GM12874 (cell line): Measurements from ENCODE around the gene PTPRD.

Source experiments
- TF ChIP-seq, protein P1 (sequence below): IDR thresholded peaks from 2 replicates; pipeline ENCODE4 v1.5.1; 2011; ENCODE audit warnings: low read depth, mild to moderate bottlenecking, control low read depth, low read length, moderate library complexity; ENCODE audit not compliant: insufficient read depth

Gene PTPRD

DNA sequence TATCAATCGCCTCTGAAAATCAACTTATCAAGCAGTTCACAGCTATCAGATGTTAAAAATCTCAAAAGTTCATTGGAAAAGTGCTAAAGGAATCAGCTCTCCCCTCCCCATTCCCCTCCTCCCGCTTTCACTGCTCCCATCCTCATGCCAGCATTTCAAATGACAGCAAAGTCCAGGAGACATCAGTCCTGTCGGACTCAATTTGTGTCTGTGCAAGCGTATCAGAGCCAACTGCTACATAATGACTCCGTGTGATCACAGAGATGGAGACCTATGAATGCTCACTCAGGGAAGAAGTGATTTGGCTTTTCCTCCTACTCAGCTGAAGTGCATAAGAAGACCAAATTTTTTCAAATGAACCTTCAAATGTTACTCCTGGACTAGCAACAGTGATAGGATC is 1876.0 kb downstream of the PTPRD start:
- TF ChIP-seq, protein P1, sequence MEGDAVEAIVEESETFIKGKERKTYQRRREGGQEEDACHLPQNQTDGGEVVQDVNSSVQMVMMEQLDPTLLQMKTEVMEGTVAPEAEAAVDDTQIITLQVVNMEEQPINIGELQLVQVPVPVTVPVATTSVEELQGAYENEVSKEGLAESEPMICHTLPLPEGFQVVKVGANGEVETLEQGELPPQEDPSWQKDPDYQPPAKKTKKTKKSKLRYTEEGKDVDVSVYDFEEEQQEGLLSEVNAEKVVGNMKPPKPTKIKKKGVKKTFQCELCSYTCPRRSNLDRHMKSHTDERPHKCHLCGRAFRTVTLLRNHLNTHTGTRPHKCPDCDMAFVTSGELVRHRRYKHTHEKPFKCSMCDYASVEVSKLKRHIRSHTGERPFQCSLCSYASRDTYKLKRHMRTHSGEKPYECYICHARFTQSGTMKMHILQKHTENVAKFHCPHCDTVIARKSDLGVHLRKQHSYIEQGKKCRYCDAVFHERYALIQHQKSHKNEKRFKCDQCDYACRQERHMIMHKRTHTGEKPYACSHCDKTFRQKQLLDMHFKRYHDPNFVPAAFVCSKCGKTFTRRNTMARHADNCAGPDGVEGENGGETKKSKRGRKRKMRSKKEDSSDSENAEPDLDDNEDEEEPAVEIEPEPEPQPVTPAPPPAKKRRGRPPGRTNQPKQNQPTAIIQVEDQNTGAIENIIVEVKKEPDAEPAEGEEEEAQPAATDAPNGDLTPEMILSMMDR: no peak

DNA sequence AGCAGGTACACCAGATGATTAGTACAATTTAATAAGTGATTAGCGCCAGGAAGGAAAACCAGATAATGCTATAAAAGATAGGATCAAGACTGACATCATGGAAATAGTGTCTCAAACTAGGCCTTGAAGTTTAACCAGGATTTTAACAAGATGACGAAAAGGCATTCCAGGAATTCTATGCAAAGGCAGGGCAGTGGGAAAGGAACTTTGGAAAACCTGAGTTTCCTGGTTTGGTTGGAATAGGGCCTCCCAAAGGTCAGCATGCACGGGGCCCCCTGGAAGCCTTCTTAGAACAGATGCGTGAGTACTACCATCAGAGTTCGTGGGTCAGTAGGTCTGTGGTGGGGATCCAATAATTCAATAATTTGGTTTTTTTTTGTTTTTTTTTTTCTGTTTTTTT is 1878.0 kb downstream of the PTPRD start:
- TF ChIP-seq, protein P1: no peak

DNA sequence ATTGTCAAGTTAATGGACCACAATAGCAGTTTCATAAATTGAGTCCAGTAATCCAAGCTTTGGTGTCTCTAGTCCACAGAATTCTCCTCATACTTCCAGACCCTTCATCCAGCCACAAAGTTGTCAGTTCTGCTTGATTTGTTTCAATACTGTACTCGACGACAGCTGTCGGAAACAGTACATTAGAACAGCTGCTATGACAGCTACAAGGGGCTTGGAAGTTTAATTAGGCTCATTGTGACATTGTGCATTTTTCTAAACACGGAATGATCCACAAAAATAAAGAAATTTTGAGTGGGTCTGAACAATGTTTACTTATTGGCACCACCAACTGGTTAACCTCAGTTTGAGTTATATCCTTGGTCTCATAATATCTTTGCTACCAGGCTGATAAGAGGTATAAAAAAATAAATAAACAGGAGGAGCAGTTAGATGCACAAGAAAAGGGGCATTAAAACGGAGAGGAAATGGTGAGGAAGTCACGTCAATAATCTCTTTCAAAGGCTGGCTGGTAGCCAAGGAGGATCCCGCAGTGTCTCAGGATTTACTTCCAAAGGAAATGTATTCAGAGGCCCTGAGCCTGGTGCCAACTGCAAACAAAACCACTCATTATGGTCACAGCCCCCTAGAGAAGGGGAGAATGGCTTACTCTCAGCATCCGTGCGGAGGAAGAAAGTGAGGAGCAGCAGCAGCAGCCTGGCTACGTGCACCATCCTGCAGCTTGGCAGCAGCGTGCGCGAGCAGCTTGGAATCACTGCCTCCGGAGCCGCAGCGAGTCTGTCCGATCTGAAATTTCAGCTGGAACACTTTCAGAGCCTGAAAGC is 1879.5 kb downstream of the PTPRD start:
- TF ChIP-seq, protein P1: no peak

DNA sequence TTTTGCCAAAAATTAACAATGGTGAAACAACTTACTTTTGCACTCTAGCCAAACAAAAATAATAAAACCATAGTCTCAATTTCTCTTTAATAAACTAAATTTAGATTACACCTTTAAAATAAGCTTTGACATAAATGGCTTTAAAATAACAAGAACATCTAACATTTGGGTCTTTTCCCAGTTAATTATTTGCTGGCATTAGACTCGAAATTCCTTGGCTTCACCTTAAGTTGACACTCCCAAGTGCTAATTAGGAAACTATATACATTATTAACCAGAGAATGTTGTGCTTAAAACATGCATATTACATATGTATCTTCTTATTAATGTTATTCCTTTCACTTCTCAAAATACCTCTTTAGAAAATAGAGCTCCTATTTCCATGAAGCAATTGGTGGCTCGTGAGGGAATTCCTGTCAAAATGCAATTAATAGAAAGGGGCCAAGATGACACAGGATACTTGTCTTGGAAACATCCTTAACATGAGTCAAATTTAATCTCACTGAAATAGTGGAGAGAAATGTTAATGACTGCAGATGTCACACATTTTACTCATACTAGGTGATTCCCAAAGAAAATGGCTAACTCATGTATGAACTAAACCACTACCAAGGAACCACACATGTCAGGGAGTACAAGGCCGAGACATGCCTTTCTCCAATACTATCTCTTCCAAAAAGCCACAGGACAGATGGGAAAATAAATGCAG is 1880.3 kb downstream of the PTPRD start:
- TF ChIP-seq, protein P1: no peak

DNA sequence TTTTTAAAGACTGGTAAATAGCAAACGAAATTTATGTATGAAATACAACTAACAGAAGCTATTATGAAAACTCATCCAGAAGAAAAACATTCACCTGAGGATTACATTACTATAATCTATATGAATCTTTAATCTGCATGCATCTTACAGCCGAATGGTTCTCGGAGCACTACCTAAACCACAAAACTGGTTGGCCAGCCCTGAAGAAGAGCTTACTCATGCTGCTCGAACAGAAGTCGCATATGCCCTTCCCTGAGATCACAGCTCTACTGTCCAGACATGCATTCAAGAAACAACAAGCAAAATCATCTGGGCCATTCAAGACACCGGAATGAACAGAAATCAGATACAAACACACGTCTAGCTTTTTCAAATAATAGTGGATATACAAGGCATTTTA is 1882.2 kb downstream of the PTPRD start:
- TF ChIP-seq, protein P1: no peak

DNA sequence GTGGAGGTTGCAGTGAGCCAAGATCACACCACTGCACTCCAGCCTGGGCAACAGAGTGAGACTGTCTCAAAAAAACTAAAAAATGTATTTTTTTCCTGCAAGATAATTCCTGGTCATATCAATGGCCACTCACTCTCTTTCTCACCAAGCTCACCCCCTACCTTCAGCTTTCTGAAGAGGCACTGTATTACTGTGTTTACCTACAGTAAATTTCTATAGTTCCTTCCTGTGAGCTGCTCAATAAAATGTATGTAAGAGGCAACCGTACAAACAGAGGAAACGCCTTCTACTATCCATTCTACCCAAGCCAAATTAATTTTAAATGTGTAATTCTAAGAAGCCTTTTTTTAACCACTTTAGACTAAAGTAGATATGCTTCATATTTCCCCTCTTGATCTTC is 1883.9 kb downstream of the PTPRD start:
- TF ChIP-seq, protein P1: no peak

DNA sequence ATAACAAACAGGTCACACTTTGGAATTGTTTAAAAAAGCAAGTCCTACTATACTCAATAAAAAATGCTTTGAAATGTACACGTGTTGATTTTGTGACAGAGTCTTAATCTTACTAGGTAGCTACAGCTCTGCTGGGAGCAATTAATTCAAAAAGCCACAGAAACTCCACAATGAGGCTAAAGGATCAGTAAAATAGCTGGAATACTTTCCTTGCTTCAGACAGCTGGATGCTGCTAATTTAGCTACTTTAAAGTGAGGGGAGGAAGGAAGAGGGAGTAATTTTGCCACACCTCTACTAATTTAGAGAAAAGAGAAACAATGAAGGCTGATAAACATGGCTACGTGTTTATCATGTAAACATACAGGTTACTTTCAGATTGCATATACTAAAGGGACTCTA is 1885.6 kb downstream of the PTPRD start:
- TF ChIP-seq, protein P1: no peak
